K562 (cell line): ENCODE results near the gene PRKACG. TPM values are rescaled to one million over a fixed set of nuclear protein-coding genes. Genes with fewer than 3 reads are reported as not detected.

ENCODE experiments used
- ATAC-seq: fragments of 200-7000 bp; cut with Tn5 transposase; 3 replicates; pipeline ENCODE4 v1.9.1; 2020; ENCODE audit warnings: moderate library complexity
- BruUV-seq: library from RNA; stranded (reverse); fragments of 400-500 nt; replicated peaks from 2 replicates; lab custom pipeline; 2021; lab: Mats Ljungman, UMichigan
- CTCF ChIA-PET: fragments of 300-600 bp; formaldehyde crosslinking; extraction: SDS; loops from one replicate; lab custom pipeline; 2021; ENCODE audit warnings: low intra/inter-chr PET ratio; lab: Yijun Ruan, JAX
- POLR2A ChIA-PET: fragments of 300-600, 350-650 bp; sonication (Branson Sonifier 250); formaldehyde crosslinking; extraction: SDS; loops from one replicate; lab custom pipeline; 2021; ENCODE audit warnings: antibody characterized with exemption, inconsistent platforms; lab: Yijun Ruan, JAX
- DNase-seq, 4 experiments: peaks; one replicate each; pipeline versions ENCODE4 v3.0.0 to v3.0.0-alpha.2; 2011 to 2018; ENCODE audit warnings: low spot score in 3 of 4, mixed read lengths in 3 of 4; ENCODE audit errors: extremely low read depth in 1 of 4
- FAIRE-seq: peaks from 2 replicates; lab custom pipeline; 2011; peaks lifted over from hg19 to GRCh38; lab: Jason Lieb, UNC
- H2AFZ ChIP-seq: 2 replicates; pipeline ENCODE4 v1.6.0; 2011; ENCODE audit warnings: low read depth, low read length, control low read depth, inconsistent platforms
- H3K27ac ChIP-seq: fragments of 200-600 bp; 3 replicates; pipeline ENCODE4 v1.8.0; 2011; ENCODE audit warnings: low read depth, mild to moderate bottlenecking, control low read depth, inconsistent platforms, low read length, moderate library complexity, mixed read lengths; ENCODE audit errors: extremely low read depth
- H3K27me3 ChIP-seq, 2 experiments: fragments of 300-600 bp in 1 of 2; 2 replicates in 1 of 2; 3 replicates in 1 of 2; pipeline versions ENCODE4 v1.6.0 to v1.8.0; 2011; ENCODE audit warnings: inconsistent platforms in 2 of 2, low read length in 2 of 2, mild to moderate bottlenecking in 1 of 2, mixed read lengths in 1 of 2, moderate library complexity in 1 of 2; ENCODE audit not compliant: control insufficient read depth in 2 of 2, insufficient read depth in 2 of 2
- H3K36me3 ChIP-seq: fragments of 300-600 bp; 3 replicates; pipeline ENCODE4 v1.8.0; 2011; ENCODE audit warnings: mild to moderate bottlenecking, low read length, inconsistent platforms; ENCODE audit not compliant: control insufficient read depth, insufficient read depth
- H3K4me1 ChIP-seq, 2 experiments: fragments of 200-600 bp in 1 of 2; replicated peaks in 1 of 2; 2 replicates in 1 of 2; 3 replicates in 1 of 2; pipeline versions ENCODE4 v1.5.1 to v1.8.0; 2011; ENCODE audit warnings: inconsistent platforms in 2 of 2, low read length in 2 of 2, mild to moderate bottlenecking in 1 of 2, mixed read lengths in 1 of 2, moderate library complexity in 1 of 2; ENCODE audit not compliant: control insufficient read depth in 2 of 2, insufficient read depth in 2 of 2
- H3K4me2 ChIP-seq: 2 replicates; pipeline ENCODE4 v1.6.1; 2011; ENCODE audit warnings: low read length, control low read depth, inconsistent platforms, mixed read lengths; ENCODE audit not compliant: insufficient read depth
- H3K4me3 ChIP-seq: fragments of 200-600 bp; sonication (generic), shearing (Covaris generic); 2 replicates; pipeline ENCODE4 v1.5.1; 2016; ENCODE audit warnings: control low read depth, inconsistent platforms
- H3K79me2 ChIP-seq: fragments of 200-600 bp; 3 replicates; pipeline ENCODE4 v1.8.0; 2011; ENCODE audit warnings: low read length, inconsistent platforms; ENCODE audit not compliant: control insufficient read depth, insufficient read depth
- H3K9ac ChIP-seq, 2 experiments: 2 replicates each; pipeline versions ENCODE4 v1.6.0 to v1.6.1; 2011; ENCODE audit warnings: low read depth in 2 of 2, low read length in 2 of 2, control low read depth in 1 of 2, inconsistent platforms in 1 of 2, mild to moderate bottlenecking in 1 of 2, mixed read lengths in 1 of 2; ENCODE audit not compliant: insufficient read depth in 1 of 2
- H3K9me1 ChIP-seq: one replicate; pipeline ENCODE4 v1.6.0; 2011; ENCODE audit warnings: inconsistent platforms, mild to moderate bottlenecking, low read length, moderate library complexity; ENCODE audit not compliant: control insufficient read depth, insufficient read depth
- H3K9me3 ChIP-seq: replicated peaks from 2 replicates; pipeline ENCODE4 v1.5.1; 2011; ENCODE audit warnings: low read depth, low read length, inconsistent platforms; ENCODE audit not compliant: control insufficient read depth, insufficient read depth
- H4K20me1 ChIP-seq: replicated peaks from 2 replicates; pipeline ENCODE4 v1.6.1; 2011; ENCODE audit warnings: low read length, inconsistent platforms, mixed read lengths; ENCODE audit not compliant: control insufficient read depth, insufficient read depth
- BRD4 ChIP-seq: fragments of 200-600 bp; sonication (generic); IDR thresholded peaks from 2 replicates; pipeline ENCODE4 v1.6.1; 2017; ENCODE audit warnings: inconsistent platforms
- E2F4 ChIP-seq: sonication (generic); formaldehyde crosslinking; IDR thresholded peaks from 2 replicates; pipeline ENCODE4 v1.8.0; 2022; ENCODE audit warnings: mild to moderate bottlenecking, low read depth, missing genetic modification reagents
- FOXK1 ChIP-seq: sonication (generic); formaldehyde crosslinking; IDR thresholded peaks from 2 replicates; pipeline ENCODE4 v1.8.0; 2022; ENCODE audit warnings: missing genetic modification reagents, mild to moderate bottlenecking, borderline replicate concordance
- GATA2 ChIP-seq: sonication (generic); formaldehyde crosslinking; IDR thresholded peaks from 2 replicates; pipeline ENCODE4 v1.4.0; 2020; ENCODE audit warnings: mild to moderate bottlenecking, missing genetic modification reagents
- NR4A1 ChIP-seq, 2 experiments: fragments of 250-450 bp in 1 of 2; fragments of 450-650 bp in 1 of 2; sonication (Bioruptor Pico) in 1 of 2; IDR thresholded peaks; 2 replicates each; pipeline versions ENCODE4 v1.4.0 to v1.6.1; 2016 to 2020; ENCODE audit warnings: mild to moderate bottlenecking in 2 of 2, missing compliant biosample characterization in 1 of 2, missing genetic modification characterization in 1 of 2, moderate library complexity in 1 of 2
- TAF9B ChIP-seq: fragments of 450-650 bp; IDR thresholded peaks from 2 replicates; pipeline ENCODE4 v1.6.1; 2018; ENCODE audit warnings: mild to moderate bottlenecking; ENCODE audit not compliant: partially characterized antibody
- TCF15 ChIP-seq: fragments of 250-450 bp; sonication (Bioruptor Pico); IDR thresholded peaks from 2 replicates; pipeline ENCODE4 v1.8.0; 2022; ENCODE audit warnings: moderate library complexity, mild to moderate bottlenecking, inconsistent platforms
- ZNF551 ChIP-seq: fragments of 250-450 bp; sonication (Bioruptor Pico); IDR thresholded peaks from 2 replicates; pipeline ENCODE4 v1.5.0; 2021; ENCODE audit warnings: mild to moderate bottlenecking, moderate library complexity
- ZNF707 ChIP-seq: fragments of 250-450 bp; sonication (Bioruptor Pico); conservative IDR thresholded peaks from 2 replicates; pipeline ENCODE4 v1.8.0; 2022; ENCODE audit warnings: inconsistent platforms, mild to moderate bottlenecking, moderate library complexity
- ZZZ3 ChIP-seq: fragments of 450-650 bp; IDR thresholded peaks from 2 replicates; pipeline ENCODE4 v1.6.1; 2016; ENCODE audit warnings: antibody characterized with exemption, mild to moderate bottlenecking, moderate library complexity
- WGBS: fragments of 100-300 bp; shearing (Covaris generic); methylation state at CpG from one replicate; pipeline ENCODE4 v1.1.6; 2016; ENCODE audit warnings: low coverage, mixed read lengths; ENCODE audit not compliant: insufficient coverage; ENCODE audit errors: missing lambda C conversion rate; 5-methylcytosine and 5-hydroxymethylcytosine counted together
- in situ Hi-C: fragments of 300-500 bp; cut with MboI; formaldehyde crosslinking; loops from 4 replicates; pipeline ENCODE4 v1.15.0; 2018; ENCODE audit warnings: inconsistent platforms, mixed read lengths
- intact Hi-C: fragments of 100-400 bp; cut with micrococcal nuclease; formaldehyde crosslinking; loops from 2 replicates; pipeline ENCODE4 v1.14.2; 2022
- polyA plus RNA-seq, 8 experiments: library from polyadenylated mRNA; depleted of rRNA in 4 of 8; stranded (reverse) in 5 of 8; unstranded in 3 of 8; fragments of >200 nt; fragmentation: Nextera tagmentation in 2 of 8; fragmentation: Illumina TruSeq in 1 of 8; extraction: Ambion mirVana in 2 of 8; extraction: Trizol in 1 of 8; gene quantifications; 2 replicates each; pipeline versions ENCODE4 v1.2.1 to v1.2.3, GENCODE V29; 2011 to 2014; ENCODE audit warnings: inconsistent platforms in 1 of 8, missing spikeins in 1 of 8
- total RNA-seq, 7 experiments: library from RNA; depleted of rRNA in 6 of 7; stranded (reverse); fragments of >200 nt in 6 of 7; fragmentation: Illumina TruSeq in 2 of 7; extraction: Trizol in 2 of 7; gene quantifications; 2 replicates each; pipeline versions ENCODE4 v1.2.1 to v1.2.3, GENCODE V29; 2011 to 2021; ENCODE audit warnings: low replicate concordance in 1 of 7
- TF ChIP-seq, protein P1 (sequence below): fragments of 250-450 bp; sonication (Bioruptor Pico); IDR thresholded peaks from 2 replicates; pipeline ENCODE4 v1.4.0; 2020; ENCODE audit warnings: mild to moderate bottlenecking
- TF ChIP-seq, protein P2 (sequence below): IDR thresholded peaks from 2 replicates; pipeline ENCODE4 v1.6.1; 2011; ENCODE audit not compliant: insufficient read length; ENCODE audit errors: extremely low read depth
- TF ChIP-seq, protein P3 (sequence below): fragments of 250-450 bp; sonication (Bioruptor Pico); IDR thresholded peaks from 2 replicates; pipeline ENCODE4 v1.5.1; 2021; ENCODE audit warnings: mild to moderate bottlenecking
- TF ChIP-seq, protein P4 (sequence below): fragments of 450-650 bp; formaldehyde crosslinking; IDR thresholded peaks from 2 replicates; pipeline ENCODE4 v1.4.0; 2020; ENCODE audit warnings: mild to moderate bottlenecking, mixed read lengths

Gene PRKACG
- total and polyA plus RNA-seq, 9 of the 15 experiments (the other 6 are each of a cell fraction or from before 2014, with no cell fraction given) = not detected

- Histone ChIP-seq H3K79me2 (no peaks in the 10 kb centered on the region), H3K9me1 (no peaks in the 10 kb centered on the region), H3K36me3 (peaks cover 62% of the 10 kb centered on the region; the same call in 2 of the 3 replicates), H3K4me3 (no peak overlapping the region), H3K9ac (no peak overlapping the region), H4K20me1 (no peaks in the 10 kb centered on the region), H3K4me2 (no peak overlapping the region), H3K9me3 (no peaks in the 10 kb centered on the region), H3K27me3 (no peaks in the 10 kb centered on the region), H2AFZ (no peak overlapping the region), H3K4me1 (no peaks in the 10 kb centered on the region), H3K27ac (no peak overlapping the region)
- CTCF ChIA-PET = no interaction called here
- TF ChIP-seq TCF15 (CRISPR knock-in tag) (no peak), E2F4 (CRISPR knock-in tag) (no peak), TAF9B (no peak), ZNF707 (no peak), GATA2 (CRISPR knock-in tag) (no peak), NR4A1 (CRISPR knock-in tag; IDR thresholded peaks at IDR 0.05) (no peak), NR4A1 (tag; IDR thresholded peaks at IDR 0.05) (no peak), ZZZ3 (no peak), ZNF551 (CRISPR knock-in tag) (no peak), BRD4 (no peak), FOXK1 (no peak)
- TF ChIP-seq, protein P1, sequence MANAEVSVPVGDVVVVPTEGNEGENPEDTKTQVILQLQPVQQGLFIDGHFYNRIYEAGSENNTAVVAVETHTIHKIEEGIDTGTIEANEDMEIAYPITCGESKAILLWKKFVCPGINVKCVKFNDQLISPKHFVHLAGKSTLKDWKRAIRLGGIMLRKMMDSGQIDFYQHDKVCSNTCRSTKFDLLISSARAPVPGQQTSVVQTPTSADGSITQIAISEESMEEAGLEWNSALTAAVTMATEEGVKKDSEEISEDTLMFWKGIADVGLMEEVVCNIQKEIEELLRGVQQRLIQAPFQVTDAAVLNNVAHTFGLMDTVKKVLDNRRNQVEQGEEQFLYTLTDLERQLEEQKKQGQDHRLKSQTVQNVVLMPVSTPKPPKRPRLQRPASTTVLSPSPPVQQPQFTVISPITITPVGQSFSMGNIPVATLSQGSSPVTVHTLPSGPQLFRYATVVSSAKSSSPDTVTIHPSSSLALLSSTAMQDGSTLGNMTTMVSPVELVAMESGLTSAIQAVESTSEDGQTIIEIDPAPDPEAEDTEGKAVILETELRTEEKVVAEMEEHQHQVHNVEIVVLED = no peak
- TF ChIP-seq, protein P2, sequence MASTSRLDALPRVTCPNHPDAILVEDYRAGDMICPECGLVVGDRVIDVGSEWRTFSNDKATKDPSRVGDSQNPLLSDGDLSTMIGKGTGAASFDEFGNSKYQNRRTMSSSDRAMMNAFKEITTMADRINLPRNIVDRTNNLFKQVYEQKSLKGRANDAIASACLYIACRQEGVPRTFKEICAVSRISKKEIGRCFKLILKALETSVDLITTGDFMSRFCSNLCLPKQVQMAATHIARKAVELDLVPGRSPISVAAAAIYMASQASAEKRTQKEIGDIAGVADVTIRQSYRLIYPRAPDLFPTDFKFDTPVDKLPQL = no peak
- TF ChIP-seq, protein P3, sequence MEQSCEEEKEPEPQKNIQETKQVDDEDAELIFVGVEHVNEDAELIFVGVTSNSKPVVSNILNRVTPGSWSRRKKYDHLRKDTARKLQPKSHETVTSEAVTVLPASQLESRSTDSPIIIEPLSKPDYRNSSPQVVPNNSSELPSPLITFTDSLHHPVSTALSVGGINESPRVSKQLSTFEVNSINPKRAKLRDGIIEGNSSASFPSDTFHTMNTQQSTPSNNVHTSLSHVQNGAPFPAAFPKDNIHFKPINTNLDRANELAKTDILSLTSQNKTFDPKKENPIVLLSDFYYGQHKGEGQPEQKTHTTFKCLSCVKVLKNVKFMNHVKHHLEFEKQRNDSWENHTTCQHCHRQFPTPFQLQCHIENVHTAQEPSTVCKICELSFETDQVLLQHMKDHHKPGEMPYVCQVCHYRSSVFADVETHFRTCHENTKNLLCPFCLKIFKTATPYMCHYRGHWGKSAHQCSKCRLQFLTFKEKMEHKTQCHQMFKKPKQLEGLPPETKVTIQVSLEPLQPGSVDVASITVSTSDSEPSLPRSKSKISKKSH (CRISPR knock-in tag) = no peak
- TF ChIP-seq, protein P4, sequence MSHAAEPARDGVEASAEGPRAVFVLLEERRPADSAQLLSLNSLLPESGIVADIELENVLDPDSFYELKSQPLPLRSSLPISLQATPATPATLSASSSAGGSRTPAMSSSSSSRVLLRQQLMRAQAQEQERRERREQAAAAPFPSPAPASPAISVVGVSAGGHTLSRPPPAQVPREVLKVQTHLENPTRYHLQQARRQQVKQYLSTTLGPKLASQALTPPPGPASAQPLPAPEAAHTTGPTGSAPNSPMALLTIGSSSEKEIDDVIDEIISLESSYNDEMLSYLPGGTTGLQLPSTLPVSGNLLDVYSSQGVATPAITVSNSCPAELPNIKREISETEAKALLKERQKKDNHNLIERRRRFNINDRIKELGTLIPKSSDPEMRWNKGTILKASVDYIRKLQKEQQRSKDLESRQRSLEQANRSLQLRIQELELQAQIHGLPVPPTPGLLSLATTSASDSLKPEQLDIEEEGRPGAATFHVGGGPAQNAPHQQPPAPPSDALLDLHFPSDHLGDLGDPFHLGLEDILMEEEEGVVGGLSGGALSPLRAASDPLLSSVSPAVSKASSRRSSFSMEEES = no peak
- ATAC-seq = no peak
- POLR2A ChIA-PET = no interaction called here
- intact Hi-C loops = loop anchor here (10.0 kb wide), 1 partner anchor 207 kb away; no protein-coding TSS in a partner anchor
- in situ Hi-C loops = loop anchor here (5.0 to 25.0 kb wide), 2 partner anchors 139 to 479 kb away; no protein-coding TSS in a partner anchor
- 90% methylated on average over 2 of the region's 2 CpGs for WGBS
- no TSS peak for BruUV-seq
- DNase-seq = no peak
- no peak for FAIRE-seq
Observed at GRCh38 chr9:69058101-69058500, 44.2 kb upstream of the PRKACG start.
